H9 (cell line): ENCODE measurements around the gene ACYP1. TPM values are rescaled to one million over a fixed set of nuclear protein-coding genes. Genes with fewer than 3 reads are reported as not detected.

Experiments
- DNase-seq: peaks from one replicate; pipeline ENCODE4 v3.0.0-alpha.2; 2017
- H2AFZ ChIP-seq: one replicate; pipeline ENCODE4 v1.6.1; 2013; ENCODE audit warnings: mild to moderate bottlenecking, low read length, control low read depth, moderate library complexity
- H2AK5ac ChIP-seq: 2 replicates; pipeline ENCODE4 v1.6.1; 2013; ENCODE audit warnings: low read length, control low read depth, mixed read lengths; ENCODE audit not compliant: insufficient read length
- H2BK120ac ChIP-seq: one replicate; pipeline ENCODE4 v1.6.1; 2013; ENCODE audit warnings: low read depth, mild to moderate bottlenecking, low read length, control low read depth, inconsistent platforms; ENCODE audit not compliant: poor library complexity, severe bottlenecking
- H2BK12ac ChIP-seq: 2 replicates; pipeline ENCODE4 v1.6.1; 2013; ENCODE audit warnings: low read length, control low read depth, mixed read lengths, low read depth; ENCODE audit not compliant: insufficient read length
- H2BK15ac ChIP-seq: 2 replicates; pipeline ENCODE4 v1.6.1; 2013; ENCODE audit warnings: low read depth, low read length, control low read depth
- H2BK20ac ChIP-seq: one replicate; pipeline ENCODE4 v1.6.1; 2013; ENCODE audit warnings: low read depth, mild to moderate bottlenecking, low read length, control low read depth, inconsistent platforms; ENCODE audit not compliant: poor library complexity, severe bottlenecking
- H2BK5ac ChIP-seq: 2 replicates; pipeline ENCODE4 v1.6.1; 2013; ENCODE audit warnings: low read length, control low read depth, mixed read lengths; ENCODE audit not compliant: insufficient read length
- H3K14ac ChIP-seq: 2 replicates; pipeline ENCODE4 v1.6.1; 2013; ENCODE audit warnings: low read length, control low read depth; ENCODE audit not compliant: insufficient read depth
- H3K18ac ChIP-seq: 2 replicates; pipeline ENCODE4 v1.6.1; 2013; ENCODE audit warnings: low read depth, mild to moderate bottlenecking, mixed read lengths, low read length, control low read depth; ENCODE audit not compliant: insufficient read length
- H3K23ac ChIP-seq: 2 replicates; pipeline ENCODE4 v1.6.1; 2013; ENCODE audit warnings: low read length, control low read depth, mixed read lengths, low read depth; ENCODE audit not compliant: insufficient read length
- H3K23me2 ChIP-seq: 2 replicates; pipeline ENCODE4 v1.6.1; 2013; ENCODE audit warnings: low read depth, mild to moderate bottlenecking, mixed read lengths, low read length, control low read depth; ENCODE audit not compliant: insufficient read length, poor library complexity, severe bottlenecking
- H3K27ac ChIP-seq: 2 replicates; pipeline ENCODE4 v1.5.1; 2013; ENCODE audit warnings: low read length, control low read depth, mixed read lengths, low read depth; ENCODE audit not compliant: insufficient read length
- H3K27me3 ChIP-seq: 2 replicates; pipeline ENCODE4 v1.6.1; 2013; ENCODE audit warnings: low read length, control low read depth, inconsistent platforms; ENCODE audit not compliant: insufficient read depth
- H3K4ac ChIP-seq: 2 replicates; pipeline ENCODE4 v1.6.1; 2013; ENCODE audit warnings: low read depth, mild to moderate bottlenecking, control low read depth, inconsistent platforms, low read length, moderate library complexity
- H3K4me1 ChIP-seq: 2 replicates; pipeline ENCODE4 v1.6.1; 2013; ENCODE audit warnings: low read length, control low read depth, inconsistent platforms; ENCODE audit not compliant: insufficient read depth
- H3K4me2 ChIP-seq: 2 replicates; pipeline ENCODE4 v1.6.1; 2013; ENCODE audit warnings: low read length, control low read depth, mixed read lengths; ENCODE audit not compliant: insufficient read length, insufficient read depth
- H3K56ac ChIP-seq: 2 replicates; pipeline ENCODE4 v1.6.1; 2013; ENCODE audit warnings: low read depth, mild to moderate bottlenecking, mixed read lengths, low read length, control low read depth; ENCODE audit not compliant: insufficient read length
- H3K79me1 ChIP-seq: 2 replicates; pipeline ENCODE4 v1.6.1; 2013; ENCODE audit warnings: low read depth, mild to moderate bottlenecking, moderate library complexity, low read length, control low read depth, inconsistent platforms; ENCODE audit not compliant: insufficient read depth, poor library complexity, severe bottlenecking
- H3K79me2 ChIP-seq: 2 replicates; pipeline ENCODE4 v1.6.1; 2013; ENCODE audit warnings: low read length, control low read depth, inconsistent platforms; ENCODE audit not compliant: insufficient read depth
- H3K9ac ChIP-seq: 2 replicates; pipeline ENCODE4 v1.6.1; 2013; ENCODE audit warnings: low read length, control low read depth, mixed read lengths; ENCODE audit not compliant: insufficient read length; ENCODE audit errors: extremely low read depth
- H3K9me3 ChIP-seq: one replicate; pipeline ENCODE4 v1.6.1; 2013; ENCODE audit warnings: low read depth, low read length, inconsistent platforms; ENCODE audit not compliant: control insufficient read depth
- H3T11ph ChIP-seq: one replicate; pipeline ENCODE4 v1.6.1; 2013; ENCODE audit warnings: mild to moderate bottlenecking, low read length, control low read depth, inconsistent platforms
- H4K20me1 ChIP-seq: one replicate; pipeline ENCODE4 v1.6.1; 2013; ENCODE audit not compliant: control insufficient read depth, insufficient read length, insufficient read depth
- H4K5ac ChIP-seq: 2 replicates; pipeline ENCODE4 v1.6.1; 2013; ENCODE audit warnings: low read depth, mild to moderate bottlenecking, mixed read lengths, low read length, control low read depth; ENCODE audit not compliant: insufficient read length
- H4K8ac ChIP-seq: replicated peaks from 2 replicates; pipeline ENCODE4 v1.6.1; 2013; ENCODE audit warnings: low read length, control low read depth, mixed read lengths, low read depth; ENCODE audit not compliant: insufficient read length
- H4K91ac ChIP-seq: 2 replicates; pipeline ENCODE4 v1.6.1; 2013; ENCODE audit warnings: low read depth, mild to moderate bottlenecking, moderate library complexity, mixed read lengths, low read length, control low read depth; ENCODE audit not compliant: insufficient read length
- H3K27ac Mint-ChIP-seq, 3 experiments: 2 replicates in 2 of 3; 3 replicates in 1 of 3; pipeline ENCODE4 v1.8.0; 2020 to 2021; ENCODE audit warnings: mixed read lengths in 3 of 3, mild to moderate bottlenecking in 1 of 3, moderate library complexity in 1 of 3
- H3K27me3 Mint-ChIP-seq: 2 replicates; pipeline ENCODE4 v1.8.0; 2021; ENCODE audit warnings: low read depth, mild to moderate bottlenecking, moderate library complexity, mixed read lengths
- H3K36me3 Mint-ChIP-seq, 3 experiments: 2 replicates in 2 of 3; 3 replicates in 1 of 3; pipeline ENCODE4 v1.8.0; 2020 to 2021; ENCODE audit warnings: low read depth in 3 of 3, mixed read lengths in 3 of 3; ENCODE audit not compliant: insufficient read depth in 1 of 3
- H3K4me1 Mint-ChIP-seq, 2 experiments: 2 replicates each; pipeline ENCODE4 v1.8.0; 2020; ENCODE audit warnings: mixed read lengths in 2 of 2
- H3K4me3 Mint-ChIP-seq, 2 experiments: 2 replicates in 1 of 2; 3 replicates in 1 of 2; pipeline ENCODE4 v1.8.0; 2020 to 2021; ENCODE audit warnings: mild to moderate bottlenecking in 2 of 2, mixed read lengths in 2 of 2, moderate library complexity in 1 of 2
- H3K9me3 Mint-ChIP-seq, 2 experiments: 2 replicates in 1 of 2; 3 replicates in 1 of 2; pipeline ENCODE4 v1.8.0; 2020; ENCODE audit warnings: mild to moderate bottlenecking in 2 of 2, mixed read lengths in 2 of 2, moderate library complexity in 1 of 2
- WGBS: extraction: QIAGEN DNeasy Blood & Tissue Kit; methylation state at CpG from one replicate; pipeline ENCODE4 v1.1.7; 2013; ENCODE audit warnings: missing lambda C conversion rate, low lambda C conversion rate, mixed read lengths; ENCODE audit not compliant: insufficient read length; ENCODE audit errors: extremely low coverage; 5-methylcytosine and 5-hydroxymethylcytosine counted together
- total RNA-seq: library from RNA; stranded (reverse); gene quantifications from 2 replicates; pipeline ENCODE4 v1.2.1, GENCODE V29; 2021
- TF ChIP-seq, protein P1 (sequence below): fragments of 200-600 bp; sonication (generic); conservative IDR thresholded peaks from 3 replicates; pipeline ENCODE4 v1.8.0; 2021; ENCODE audit warnings: antibody characterized with exemption, mild to moderate bottlenecking

ACYP1 gene
- total RNA-seq, 1 experiment from 2014 or later, result 18.9 TPM

GRCh38 chr14:75069121-75069810, 5.4 kb upstream of the ACYP1 start, which contains the start of gene ZC2HC1C:
TSS of gene ZC2HC1C (plus strand) at chr14:75069641. CDS start at chr14:75070574, 933 bp downstream.
- Histone ChIP-seq H4K5ac (no peak within 1 kb of the TSS), H3K9me3 (no peaks in the 10 kb centered on the region), H3T11ph (no peak within 1 kb of the TSS), H3K79me1 (no peaks in the 10 kb centered on the region), H3K4ac (no peak within 1 kb of the TSS), H3K56ac (no peak within 1 kb of the TSS), H2BK15ac (no peak within 1 kb of the TSS), H3K23me2 (peaks cover 9% of the 10 kb centered on the region), H3K14ac (peak within 1 kb of the TSS; percentile 85; the same call in 1 of the 2 replicates), H3K4me2 (peak within 1 kb of the TSS; percentile 96), H3K27ac (peak within 1 kb of the TSS; percentile 26), H2BK12ac (no peak within 1 kb of the TSS), H3K79me2 (no peaks in the 10 kb centered on the region; the same call in 1 of the 2 replicates), H2AK5ac (no peak within 1 kb of the TSS), H2BK120ac (peak within 1 kb of the TSS; percentile 84), H4K20me1 (no peaks in the 10 kb centered on the region), H4K8ac (no peak within 1 kb of the TSS), H2BK20ac (no peak within 1 kb of the TSS), H4K91ac (no peak within 1 kb of the TSS), H3K4me1 (peaks cover 2% of the 10 kb centered on the region; the same call in 1 of the 2 replicates), H3K9ac (peak within 1 kb of the TSS; percentile 92), H3K27me3 (no peaks in the 10 kb centered on the region), H2AFZ (no peak within 1 kb of the TSS), H3K23ac (no peak within 1 kb of the TSS), H3K18ac (peak within 1 kb of the TSS; percentile 71), H2BK5ac (no peak within 1 kb of the TSS)
- Mint-ChIP-seq H3K4me1 (peaks cover 10 to 11% of the 10 kb centered on the region in 2 experiments), H3K9me3 (no peaks in the 10 kb centered on the region), H3K36me3 (no peaks in the 10 kb centered on the region), H3K27me3 (no peaks in the 10 kb centered on the region; the same call in 1 of the 2 replicates), H3K4me3 (no peak within 1 kb of the TSS), H3K27ac (peak within 1 kb of the TSS; percentile 80 to 99 (median 97); a peak in 6 of 7 replicates)
- peak; percentile 97 for DNase-seq
- no CpG with 5 or more reads among the region's 58 CpGs for WGBS
- TF ChIP-seq, protein P1, sequence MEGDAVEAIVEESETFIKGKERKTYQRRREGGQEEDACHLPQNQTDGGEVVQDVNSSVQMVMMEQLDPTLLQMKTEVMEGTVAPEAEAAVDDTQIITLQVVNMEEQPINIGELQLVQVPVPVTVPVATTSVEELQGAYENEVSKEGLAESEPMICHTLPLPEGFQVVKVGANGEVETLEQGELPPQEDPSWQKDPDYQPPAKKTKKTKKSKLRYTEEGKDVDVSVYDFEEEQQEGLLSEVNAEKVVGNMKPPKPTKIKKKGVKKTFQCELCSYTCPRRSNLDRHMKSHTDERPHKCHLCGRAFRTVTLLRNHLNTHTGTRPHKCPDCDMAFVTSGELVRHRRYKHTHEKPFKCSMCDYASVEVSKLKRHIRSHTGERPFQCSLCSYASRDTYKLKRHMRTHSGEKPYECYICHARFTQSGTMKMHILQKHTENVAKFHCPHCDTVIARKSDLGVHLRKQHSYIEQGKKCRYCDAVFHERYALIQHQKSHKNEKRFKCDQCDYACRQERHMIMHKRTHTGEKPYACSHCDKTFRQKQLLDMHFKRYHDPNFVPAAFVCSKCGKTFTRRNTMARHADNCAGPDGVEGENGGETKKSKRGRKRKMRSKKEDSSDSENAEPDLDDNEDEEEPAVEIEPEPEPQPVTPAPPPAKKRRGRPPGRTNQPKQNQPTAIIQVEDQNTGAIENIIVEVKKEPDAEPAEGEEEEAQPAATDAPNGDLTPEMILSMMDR, result no peak
